Measurements from ENCODE around the gene RDX. TPM values are rescaled to one million over a fixed set of nuclear protein-coding genes. Genes with fewer than 3 reads are reported as not detected.

RDX gene
- total RNA-seq, 2 experiments from 2014 or later, result 35.2 to 37.4 TPM

DNA sequence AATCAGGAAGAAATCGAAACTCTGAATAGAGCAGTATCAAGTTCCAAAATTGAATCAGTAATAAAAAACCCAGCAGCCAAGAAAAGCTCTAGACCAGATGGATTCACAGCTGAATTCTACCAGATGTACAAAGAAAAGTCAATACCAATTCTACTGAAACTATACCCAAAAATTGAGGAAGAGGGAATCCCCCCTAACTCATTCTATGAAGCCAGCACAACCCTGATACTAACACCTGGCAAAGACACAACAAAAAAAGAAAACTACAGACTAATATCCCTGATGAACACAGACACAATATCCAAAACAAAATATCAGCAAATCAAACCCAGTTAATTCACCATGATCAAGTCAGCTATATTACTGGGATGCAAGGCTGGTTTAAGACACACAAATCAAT is 105.5 kb downstream of the RDX start:
- Mint-ChIP-seq H3K27ac (no peak overlapping the region), H3K27me3 (ENCODE audit: low read depth) (peaks cover 7% of the 10 kb centered on the region), H3K4me3 (no peak overlapping the region), H3K36me3 (ENCODE audit: low read depth) (no peaks in the 10 kb centered on the region), H3K4me1 (ENCODE audit: low read depth) (peaks cover 7% of the 10 kb centered on the region), H3K9me3 (no peaks in the 10 kb centered on the region)
- intact Hi-C loops (cut with micrococcal nuclease), result no loop called here
- no peak for DNase-seq
- CTCF ChIA-PET, result interaction anchor here (0.6 to 0.8 kb wide), 3 partner anchors 11 to 178 kb away, joined by 3 to 4 read pairs (median 3); no protein-coding TSS in a partner anchor

DNA sequence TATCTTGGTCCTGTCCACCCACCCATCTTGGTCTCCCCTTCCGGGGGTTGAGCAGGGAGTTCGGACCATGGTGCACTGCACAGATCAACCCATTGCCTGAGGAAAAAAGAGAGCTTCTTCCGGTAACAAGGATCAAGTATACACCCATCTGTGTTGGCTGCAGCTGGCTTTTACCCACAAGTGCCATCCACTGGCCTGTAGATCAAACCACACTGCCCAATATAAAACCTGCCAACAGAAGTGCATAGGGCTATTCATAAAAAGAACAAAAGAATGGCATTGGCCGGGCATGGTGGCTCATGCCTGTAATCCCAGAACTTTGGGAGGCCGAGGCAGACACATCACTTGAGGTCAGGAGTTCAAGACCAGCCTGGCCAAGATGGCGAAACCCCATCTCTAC is 108.7 kb downstream of the RDX start:
- CTCF ChIA-PET, result interaction anchor here (0.6 kb wide), 1 partner anchor 247 kb away, joined by 3 read pairs; no protein-coding TSS in a partner anchor
- intact Hi-C loops (cut with micrococcal nuclease), result no loop called here

DNA sequence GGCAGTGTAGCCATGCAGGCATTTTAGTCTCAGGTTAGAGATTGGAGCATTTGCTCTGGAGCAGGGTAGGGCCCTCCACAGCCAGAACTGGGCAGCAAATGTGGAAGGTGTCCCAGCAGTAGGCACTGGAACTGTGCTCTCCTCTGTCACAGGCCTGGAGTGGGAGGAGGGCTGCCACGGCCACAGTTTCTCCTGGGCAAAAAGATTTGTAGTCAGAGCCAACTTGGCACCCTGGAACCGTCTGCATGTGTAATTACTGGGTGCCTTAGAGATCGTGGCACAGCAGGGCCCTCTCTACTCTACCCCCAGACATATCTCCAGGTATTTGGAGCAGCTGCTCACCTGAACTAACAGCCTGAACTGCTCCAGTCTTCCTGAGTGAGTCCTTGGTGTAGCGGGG is 109.5 kb downstream of the RDX start:
- H3K9me3 Mint-ChIP-seq, result no peaks in the 10 kb centered on the region
- H3K4me3 Mint-ChIP-seq, result no peak overlapping the region
- no peaks in the 10 kb centered on the region for H3K36me3 Mint-ChIP-seq (ENCODE audit: low read depth)
- intact Hi-C loops (cut with micrococcal nuclease), result no loop called here
- CTCF ChIA-PET, result interaction anchor here (0.6 kb wide), 1 partner anchor 1006 kb away, joined by 3 read pairs; no protein-coding TSS in a partner anchor
- peaks cover under 1% of the 10 kb centered on the region for H3K4me1 Mint-ChIP-seq (ENCODE audit: low read depth)
- DNase-seq, result no peak
- peaks cover 6% of the 10 kb centered on the region for H3K27me3 Mint-ChIP-seq (ENCODE audit: low read depth)
- H3K27ac Mint-ChIP-seq, result no peak overlapping the region

More for the DNA sequence above, 108.7 kb downstream of the RDX start:
- H3K9me3 Mint-ChIP-seq, result no peaks in the 10 kb centered on the region
- no peaks in the 10 kb centered on the region for H3K36me3 Mint-ChIP-seq (ENCODE audit: low read depth)
- H3K27ac Mint-ChIP-seq, result no peak overlapping the region
- peaks cover 6% of the 10 kb centered on the region for H3K4me1 Mint-ChIP-seq (ENCODE audit: low read depth)
- no peak for DNase-seq
- peaks cover 7% of the 10 kb centered on the region for H3K27me3 Mint-ChIP-seq (ENCODE audit: low read depth)
- H3K4me3 Mint-ChIP-seq, result no peak overlapping the region

DNA sequence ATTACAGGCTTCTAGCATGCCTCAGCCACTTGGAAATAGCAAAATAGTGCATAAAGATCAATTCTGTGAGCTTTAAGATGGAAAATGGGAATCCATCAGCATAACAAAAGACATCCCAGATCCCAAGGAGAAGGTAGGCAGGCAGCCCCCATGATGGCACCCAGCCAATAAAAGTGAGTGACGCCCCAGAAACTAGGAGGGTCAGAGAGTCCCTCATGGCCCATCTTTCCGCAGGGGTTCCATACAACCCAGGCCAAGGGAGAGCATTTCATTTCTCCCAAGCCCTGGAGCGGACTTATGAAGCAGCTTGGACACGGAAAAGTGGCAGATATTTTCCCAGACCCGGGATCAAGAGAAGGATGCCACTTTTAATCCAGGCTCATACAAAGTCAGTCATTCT is 110.0 kb downstream of the RDX start:
- Mint-ChIP-seq H3K27ac (no peak overlapping the region), H3K4me3 (no peak overlapping the region), H3K4me1 (ENCODE audit: low read depth) (no peaks in the 10 kb centered on the region), H3K27me3 (ENCODE audit: low read depth) (peaks cover 5% of the 10 kb centered on the region), H3K36me3 (ENCODE audit: low read depth) (no peaks in the 10 kb centered on the region), H3K9me3 (no peaks in the 10 kb centered on the region)
- no peak for DNase-seq
- CTCF ChIA-PET, result no interaction called here
- intact Hi-C loops (cut with micrococcal nuclease), result no loop called here

DNA sequence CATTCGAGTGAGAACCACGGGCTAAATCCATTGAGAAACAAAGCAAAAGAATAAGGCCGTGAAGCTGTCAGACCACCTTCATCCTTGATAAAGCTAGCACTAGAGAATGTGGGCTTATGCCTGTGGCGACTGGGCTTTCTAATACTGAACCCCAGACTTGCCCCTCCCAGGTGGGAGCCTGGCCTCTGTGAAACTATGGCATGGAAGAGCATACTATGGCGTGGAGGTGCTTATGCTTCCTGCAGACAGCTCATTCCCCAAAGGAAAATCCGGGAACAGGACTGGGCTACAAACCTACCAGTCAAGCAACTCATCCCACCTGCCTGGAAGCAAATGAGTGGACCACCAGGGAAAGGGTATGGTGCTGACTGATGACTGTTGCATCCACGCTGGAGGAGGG is 110.8 kb downstream of the RDX start:
- no peak for DNase-seq
- Mint-ChIP-seq H3K27me3 (ENCODE audit: low read depth) (peaks cover 3% of the 10 kb centered on the region), H3K4me3 (no peak overlapping the region), H3K9me3 (no peaks in the 10 kb centered on the region), H3K36me3 (ENCODE audit: low read depth) (no peaks in the 10 kb centered on the region), H3K4me1 (ENCODE audit: low read depth) (no peaks in the 10 kb centered on the region), H3K27ac (no peak overlapping the region)
- intact Hi-C loops (cut with micrococcal nuclease), result no loop called here
- CTCF ChIA-PET, result no interaction called here

DNA sequence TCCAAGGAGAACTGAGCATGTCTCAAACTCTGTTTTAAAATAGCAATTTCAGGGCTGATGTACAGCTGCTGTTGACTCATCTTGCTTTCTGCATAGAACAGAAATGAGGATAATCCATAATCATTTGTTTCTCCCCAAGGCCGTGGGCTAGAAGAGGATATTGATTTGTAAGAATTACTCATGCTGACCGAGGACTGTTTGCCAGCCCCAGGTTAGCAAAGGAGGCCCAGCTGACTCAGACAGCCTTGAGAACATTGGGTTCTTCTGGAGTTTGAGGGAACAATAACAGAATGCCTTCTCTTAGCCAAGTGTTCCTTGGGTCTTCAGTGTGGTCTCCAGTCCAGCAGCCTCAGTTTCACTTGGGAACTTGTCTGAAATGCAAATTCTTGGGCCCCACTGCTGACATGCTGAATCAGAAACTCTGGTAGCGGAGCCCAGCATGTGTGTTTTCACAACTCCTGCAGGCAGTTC is 111.3 kb downstream of the RDX start:
- DNase-seq, result no peak
- Mint-ChIP-seq H3K36me3 (ENCODE audit: low read depth) (no peaks in the 10 kb centered on the region), H3K9me3 (no peaks in the 10 kb centered on the region), H3K27me3 (ENCODE audit: low read depth) (no peaks in the 10 kb centered on the region), H3K27ac (no peak overlapping the region), H3K4me1 (ENCODE audit: low read depth) (no peaks in the 10 kb centered on the region), H3K4me3 (no peak overlapping the region)
- intact Hi-C loops (cut with micrococcal nuclease), result no loop called here
- CTCF ChIA-PET, result interaction anchor here (0.5 kb wide), 1 partner anchor 184 kb away, joined by 3 read pairs; no protein-coding TSS in a partner anchor

DNA sequence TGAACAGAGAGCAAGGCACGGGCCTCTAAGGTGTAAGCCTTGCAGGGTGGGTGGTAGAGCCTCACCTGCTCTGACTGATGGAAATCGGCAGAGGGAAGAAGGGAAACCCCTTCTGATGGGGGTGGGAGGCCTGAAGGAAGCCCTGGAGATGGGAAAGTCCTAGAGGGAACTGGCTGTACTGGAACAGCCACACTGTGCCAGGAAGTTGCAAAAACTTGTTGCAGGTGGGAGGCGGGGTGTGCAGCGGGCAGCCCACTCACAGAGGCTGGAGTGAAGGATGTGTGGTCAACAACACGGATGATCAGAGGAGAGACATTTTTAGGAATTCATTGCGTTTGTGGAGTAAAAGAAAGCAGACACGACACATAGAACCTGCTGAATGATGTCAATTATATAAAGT is 112.0 kb downstream of the RDX start:
- no peaks in the 10 kb centered on the region for H3K27me3 Mint-ChIP-seq (ENCODE audit: low read depth)
- H3K36me3 Mint-ChIP-seq (ENCODE audit: low read depth), result no peaks in the 10 kb centered on the region
- no peak overlapping the region for H3K4me3 Mint-ChIP-seq
- intact Hi-C loops (cut with micrococcal nuclease), result no loop called here
- CTCF ChIA-PET, result no interaction called here
- DNase-seq, result no peak
- no peaks in the 10 kb centered on the region for H3K4me1 Mint-ChIP-seq (ENCODE audit: low read depth)
- no peak overlapping the region for H3K27ac Mint-ChIP-seq
- no peaks in the 10 kb centered on the region for H3K9me3 Mint-ChIP-seq

DNA sequence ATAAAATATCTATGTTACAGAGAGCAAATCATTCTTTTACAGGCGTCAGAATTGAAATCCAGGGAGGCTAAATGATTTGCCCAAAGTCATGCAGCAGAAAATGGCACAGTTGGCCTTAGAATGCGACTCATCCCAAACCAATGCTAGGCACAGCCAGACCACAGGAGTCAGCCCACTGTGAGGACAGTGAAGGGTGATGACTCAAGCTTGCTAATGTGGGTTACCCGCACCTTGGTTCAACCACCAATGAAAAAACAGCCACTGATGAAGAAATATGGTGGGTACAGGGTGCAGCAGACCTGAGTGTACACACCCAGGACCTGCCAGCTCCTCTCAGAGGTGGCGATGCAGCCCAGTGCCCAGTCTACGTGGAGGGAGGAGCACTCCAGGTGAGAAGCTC is 113.5 kb downstream of the RDX start:
- no peaks in the 10 kb centered on the region for H3K36me3 Mint-ChIP-seq (ENCODE audit: low read depth)
- H3K4me3 Mint-ChIP-seq, result no peak overlapping the region
- CTCF ChIA-PET, result no interaction called here
- DNase-seq, result no peak
- intact Hi-C loops (cut with micrococcal nuclease), result no loop called here
- no peaks in the 10 kb centered on the region for H3K27me3 Mint-ChIP-seq (ENCODE audit: low read depth)
- H3K9me3 Mint-ChIP-seq, result no peaks in the 10 kb centered on the region
- H3K27ac Mint-ChIP-seq, result no peak overlapping the region
- H3K4me1 Mint-ChIP-seq (ENCODE audit: low read depth), result no peaks in the 10 kb centered on the region

DNA sequence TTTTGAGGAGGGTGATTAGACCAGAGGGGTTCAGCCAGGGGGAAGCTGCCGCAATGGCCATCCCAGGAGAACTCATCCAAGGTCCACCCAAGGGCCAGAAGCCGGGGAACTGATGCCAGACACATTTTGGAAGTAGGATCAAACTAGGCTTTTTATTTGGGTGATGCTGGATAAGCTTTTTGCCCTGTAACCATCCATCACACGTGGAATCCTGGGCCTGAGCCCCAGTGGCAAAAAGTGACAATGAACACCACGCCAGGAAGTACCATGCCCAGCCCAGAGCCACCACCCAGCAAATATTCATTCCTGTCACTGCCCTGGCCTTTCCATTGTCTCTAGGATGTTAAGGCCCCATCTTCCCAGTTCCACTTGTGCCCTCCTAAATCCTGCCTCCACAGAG is 117.3 kb downstream of the RDX start:
- CTCF ChIA-PET, result no interaction called here
- Mint-ChIP-seq H3K4me3 (no peak overlapping the region), H3K27me3 (ENCODE audit: low read depth) (no peaks in the 10 kb centered on the region), H3K9me3 (no peaks in the 10 kb centered on the region), H3K36me3 (ENCODE audit: low read depth) (no peaks in the 10 kb centered on the region), H3K4me1 (ENCODE audit: low read depth) (peaks cover 2% of the 10 kb centered on the region), H3K27ac (no peak overlapping the region)
- intact Hi-C loops (cut with micrococcal nuclease), result no loop called here
- no peak for DNase-seq

DNA sequence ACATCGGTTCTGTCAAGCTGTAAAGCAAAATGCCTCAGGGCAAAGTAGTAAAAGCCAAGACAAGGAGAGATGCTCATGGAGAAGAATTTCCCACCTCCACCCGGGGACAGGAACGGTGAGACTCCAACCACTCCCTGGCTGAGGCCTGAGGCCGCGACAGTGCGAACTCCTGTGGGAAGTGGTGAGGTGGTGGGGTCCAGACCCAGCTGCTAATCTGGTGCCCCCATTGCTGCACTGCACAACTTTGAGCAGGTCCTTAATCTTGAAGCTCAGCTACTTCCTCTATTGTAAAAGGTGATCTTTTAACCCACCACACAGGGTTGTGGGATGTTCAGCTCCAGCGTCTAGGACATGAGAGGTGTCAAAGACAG is 119.3 kb downstream of the RDX start:
- Mint-ChIP-seq H3K9me3 (no peaks in the 10 kb centered on the region), H3K4me3 (no peak overlapping the region), H3K4me1 (ENCODE audit: low read depth) (peaks cover 6% of the 10 kb centered on the region), H3K36me3 (ENCODE audit: low read depth) (no peaks in the 10 kb centered on the region), H3K27ac (no peak overlapping the region), H3K27me3 (ENCODE audit: low read depth) (peaks cover 4% of the 10 kb centered on the region)
- CTCF ChIA-PET, result interaction anchor here (0.6 to 1.4 kb wide), 4 partner anchors 15 to 1333 kb away, joined by 3 to 5 read pairs (median 3); no protein-coding TSS in a partner anchor
- no peak for DNase-seq
- intact Hi-C loops (cut with micrococcal nuclease), result no loop called here

DNA sequence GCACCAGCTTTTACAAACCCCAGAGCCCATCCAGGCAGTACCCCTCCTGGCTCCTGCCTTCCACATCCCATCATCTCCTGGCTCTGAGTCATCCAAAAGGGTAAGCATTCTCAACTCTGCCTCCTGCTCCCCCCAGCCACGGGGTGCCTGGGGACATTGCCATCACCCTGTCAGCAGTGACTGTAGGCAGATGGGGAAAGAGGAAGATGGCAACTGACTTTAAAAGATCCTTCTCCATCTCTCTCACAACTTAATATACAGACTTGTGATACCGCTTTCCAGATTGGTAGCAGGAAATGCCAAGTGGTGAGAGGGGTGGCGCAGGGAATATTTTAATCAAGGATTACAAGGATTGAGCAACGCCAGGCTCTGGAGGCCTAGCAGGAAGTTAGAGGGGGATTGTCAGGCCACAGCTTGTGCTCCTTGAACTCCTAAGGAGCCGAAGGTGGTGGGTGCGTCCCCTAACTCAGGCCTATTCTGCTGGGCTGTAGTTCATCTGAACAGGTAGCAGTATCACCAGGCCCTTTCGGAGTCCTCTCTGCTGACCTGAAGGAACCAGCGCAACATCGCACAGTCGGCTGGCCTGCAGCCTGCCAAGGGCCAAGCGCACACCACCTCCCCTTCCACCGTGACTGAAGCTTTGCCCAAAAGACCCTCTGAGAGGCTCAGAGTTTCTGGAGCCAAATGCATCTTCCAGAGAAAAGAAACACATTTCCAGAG is 119.9 kb downstream of the RDX start:
- intact Hi-C loops (cut with micrococcal nuclease), result no loop called here
- H3K4me3 Mint-ChIP-seq, result no peak overlapping the region
- CTCF ChIA-PET, result interaction anchor here (0.7 to 1.0 kb wide), 3 partner anchors 15 to 230 kb away, joined by 3 to 4 read pairs (median 3); no protein-coding TSS in a partner anchor
- peaks cover 4% of the 10 kb centered on the region for H3K27me3 Mint-ChIP-seq (ENCODE audit: low read depth)
- H3K36me3 Mint-ChIP-seq (ENCODE audit: low read depth), result no peaks in the 10 kb centered on the region
- no peaks in the 10 kb centered on the region for H3K9me3 Mint-ChIP-seq
- no peak for DNase-seq
- H3K4me1 Mint-ChIP-seq (ENCODE audit: low read depth), result peaks cover 6% of the 10 kb centered on the region
- no peak overlapping the region for H3K27ac Mint-ChIP-seq

DNA sequence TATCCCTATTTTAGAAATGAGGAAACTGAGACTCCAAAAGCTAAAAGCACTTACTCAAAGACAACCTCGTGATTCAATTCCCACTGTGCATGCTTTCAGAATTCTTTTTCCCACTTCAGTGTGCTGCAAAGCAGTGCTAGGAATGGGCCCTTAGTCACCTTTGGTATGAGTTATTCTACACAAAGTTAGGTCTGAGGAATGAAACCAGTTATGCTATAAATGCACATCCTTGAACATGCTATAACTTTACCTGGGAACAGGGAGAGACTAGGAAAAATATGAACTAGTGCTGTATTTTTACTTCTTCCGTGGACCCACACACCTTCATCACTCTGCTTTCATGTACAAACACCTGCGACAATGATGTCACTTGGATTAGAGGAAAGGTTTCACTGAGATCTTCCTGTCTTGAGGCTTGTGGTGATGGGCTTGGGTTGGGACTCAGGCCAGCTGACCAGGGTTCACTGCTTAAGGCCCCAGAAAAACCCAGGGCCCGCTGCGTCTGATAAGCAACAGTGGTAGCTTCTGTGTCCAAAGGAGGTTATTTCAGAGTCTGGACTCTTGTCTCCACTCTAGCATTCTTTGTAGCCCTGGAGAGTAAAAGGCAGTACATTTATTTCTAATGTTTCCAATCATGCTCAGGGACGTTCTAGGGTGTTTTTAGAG is 121.6 kb downstream of the RDX start:
- no peak for DNase-seq
- Mint-ChIP-seq H3K27me3 (ENCODE audit: low read depth) (peaks cover 4% of the 10 kb centered on the region), H3K4me1 (ENCODE audit: low read depth) (peaks cover 6% of the 10 kb centered on the region), H3K36me3 (ENCODE audit: low read depth) (no peaks in the 10 kb centered on the region), H3K9me3 (no peaks in the 10 kb centered on the region), H3K4me3 (no peak overlapping the region), H3K27ac (no peak overlapping the region)
- intact Hi-C loops (cut with micrococcal nuclease), result loop anchor here (1.0 to 5.0 kb wide), 3 partner anchors 202 to 259 kb away; no protein-coding TSS in a partner anchor
- CTCF ChIA-PET, result interaction anchor here (0.8 to 1.6 kb wide), 9 partner anchors 9 to 304 kb away, joined by 3 to 7 read pairs (median 4); no protein-coding TSS in a partner anchor
